Epithelial cell of proximal tubule (primary cell): Measurements from ENCODE around the gene LKAAEAR1. TPM values are rescaled to one million over a fixed set of nuclear protein-coding genes. Genes with fewer than 3 reads are reported as not detected.

ENCODE experiments used
- DNase-seq: peaks from one replicate; pipeline ENCODE4 v3.0.0-alpha.2; 2011; ENCODE audit warnings: low read depth
- H3K4me3 ChIP-seq: 2 replicates; pipeline ENCODE4 v1.5.1; 2011; ENCODE audit warnings: low read depth, mild to moderate bottlenecking, low read length
- total RNA-seq: library from RNA; depleted of rRNA; stranded (reverse); fragments of >200 nt; gene quantifications from 2 replicates; pipeline ENCODE4 v1.2.3, GENCODE V29; 2015
- TF ChIP-seq, protein P1 (sequence below): conservative IDR thresholded peaks from 2 replicates; pipeline ENCODE4 v1.5.1; 2012; ENCODE audit warnings: low read depth, mild to moderate bottlenecking, low read length

The LKAAEAR1 gene
- total RNA-seq, 1 donor from 2014 or later, result not detected

DNA sequence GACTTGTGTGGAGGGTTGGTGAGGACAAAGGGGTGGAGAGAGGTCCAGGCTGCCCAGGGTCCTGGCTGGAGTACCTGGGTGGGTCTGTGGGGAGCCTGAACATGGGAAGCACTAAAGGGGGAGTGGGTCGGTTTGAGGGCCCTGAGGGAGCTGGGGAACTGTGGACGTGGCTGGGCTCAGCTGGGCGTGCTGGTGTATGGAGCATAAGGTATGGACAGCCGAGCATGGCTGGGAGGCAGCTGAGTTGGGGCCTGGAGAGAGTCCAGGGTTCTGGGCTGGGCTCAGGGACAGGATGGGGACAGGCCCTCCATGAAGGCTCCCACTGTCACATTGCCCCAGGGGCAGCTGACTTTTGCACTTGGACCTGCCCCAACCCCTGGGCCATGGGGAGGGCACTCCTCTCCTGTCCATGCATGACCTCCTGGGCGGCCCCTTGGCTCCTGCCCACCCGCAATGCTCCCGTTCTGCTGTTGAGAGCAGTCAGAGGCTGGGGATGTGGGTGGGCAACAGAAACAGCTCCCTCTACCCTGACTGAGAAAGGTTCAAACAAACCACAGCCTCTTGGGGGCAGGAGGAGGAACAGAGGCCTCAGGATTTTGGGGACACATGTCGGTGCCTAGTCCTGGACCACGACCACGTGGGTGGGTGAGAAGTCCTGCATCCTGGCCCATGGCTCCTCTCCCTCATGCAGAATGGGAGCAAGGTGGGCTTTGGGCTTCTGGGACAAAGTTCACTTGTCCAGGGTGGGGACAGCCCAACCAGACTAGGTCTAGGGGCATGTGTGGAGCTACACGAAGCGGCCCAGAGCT lies 43.8 kb downstream of the LKAAEAR1 start:
- no peak for DNase-seq
- no peak overlapping the region for H3K4me3 ChIP-seq
- TF ChIP-seq, protein P1, sequence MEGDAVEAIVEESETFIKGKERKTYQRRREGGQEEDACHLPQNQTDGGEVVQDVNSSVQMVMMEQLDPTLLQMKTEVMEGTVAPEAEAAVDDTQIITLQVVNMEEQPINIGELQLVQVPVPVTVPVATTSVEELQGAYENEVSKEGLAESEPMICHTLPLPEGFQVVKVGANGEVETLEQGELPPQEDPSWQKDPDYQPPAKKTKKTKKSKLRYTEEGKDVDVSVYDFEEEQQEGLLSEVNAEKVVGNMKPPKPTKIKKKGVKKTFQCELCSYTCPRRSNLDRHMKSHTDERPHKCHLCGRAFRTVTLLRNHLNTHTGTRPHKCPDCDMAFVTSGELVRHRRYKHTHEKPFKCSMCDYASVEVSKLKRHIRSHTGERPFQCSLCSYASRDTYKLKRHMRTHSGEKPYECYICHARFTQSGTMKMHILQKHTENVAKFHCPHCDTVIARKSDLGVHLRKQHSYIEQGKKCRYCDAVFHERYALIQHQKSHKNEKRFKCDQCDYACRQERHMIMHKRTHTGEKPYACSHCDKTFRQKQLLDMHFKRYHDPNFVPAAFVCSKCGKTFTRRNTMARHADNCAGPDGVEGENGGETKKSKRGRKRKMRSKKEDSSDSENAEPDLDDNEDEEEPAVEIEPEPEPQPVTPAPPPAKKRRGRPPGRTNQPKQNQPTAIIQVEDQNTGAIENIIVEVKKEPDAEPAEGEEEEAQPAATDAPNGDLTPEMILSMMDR, result no peak

GRCh38 chr20:64039293-64040160 lies 44.7 kb downstream of the LKAAEAR1 start:
- DNase-seq, result no peak
- TF ChIP-seq, protein P1, result no peak
- peak overlapping the region; percentile 55 for H3K4me3 ChIP-seq

GRCh38 chr20:64038565-64039292 lies 45.5 kb downstream of the LKAAEAR1 start:
- TF ChIP-seq, protein P1, result peak; percentile 58
- no peak for DNase-seq
- peak overlapping the region; percentile 55 for H3K4me3 ChIP-seq

DNA sequence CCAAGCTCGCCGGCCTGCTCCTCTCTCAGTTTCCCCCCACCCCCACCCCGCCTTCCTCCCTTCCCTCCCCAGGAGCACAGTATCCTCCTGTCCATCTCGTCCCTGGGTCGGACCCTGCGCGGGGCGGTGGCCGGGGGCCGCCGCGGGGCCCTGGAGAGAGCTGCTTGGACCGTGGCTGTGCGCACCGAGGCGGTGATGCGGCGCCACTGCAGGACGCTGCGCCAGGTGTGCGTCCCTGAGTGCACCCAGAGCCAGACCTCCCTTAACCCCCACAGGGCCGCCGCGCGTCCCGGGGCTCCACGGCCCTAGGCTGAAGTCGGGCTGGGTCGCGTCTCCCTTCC lies 46.0 kb downstream of the LKAAEAR1 start:
- peak overlapping the region; percentile 55 for H3K4me3 ChIP-seq
- TF ChIP-seq, protein P1, result no peak
- DNase-seq, result no peak

DNA sequence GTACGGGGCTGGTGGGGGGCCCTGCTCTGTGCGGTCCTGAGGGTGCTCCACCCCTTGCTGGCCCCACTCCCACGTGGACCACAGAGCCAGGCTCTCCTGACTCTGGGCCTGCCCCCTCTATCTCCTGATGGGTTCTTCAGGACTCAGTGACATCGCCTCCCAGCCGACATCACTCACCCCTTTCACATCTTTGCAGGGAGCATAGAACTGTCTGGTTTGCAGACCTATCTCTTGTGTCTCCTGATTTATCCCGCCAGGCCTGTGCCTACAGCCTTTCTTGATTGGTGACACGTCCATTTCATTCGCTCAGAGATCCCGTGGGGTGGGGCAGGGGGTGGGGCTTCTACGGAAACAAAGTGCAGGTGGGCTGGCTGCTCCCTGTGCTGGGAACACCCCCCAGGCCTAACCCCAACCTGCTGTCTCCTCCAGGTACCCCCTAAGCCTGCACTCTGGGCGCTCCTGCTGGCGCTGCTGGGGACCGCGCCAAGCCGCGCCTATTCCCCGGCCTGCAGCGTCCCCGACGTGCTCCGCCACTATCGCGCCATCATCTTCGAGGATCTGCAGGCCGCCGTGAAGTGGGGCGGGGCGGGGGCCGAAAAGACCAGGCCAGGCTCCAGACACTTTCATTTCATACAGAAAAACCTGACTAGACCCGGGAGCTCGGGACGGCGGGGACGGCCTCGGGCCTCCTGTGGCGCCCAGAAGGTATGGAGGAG lies 46.5 kb downstream of the LKAAEAR1 start:
- TF ChIP-seq, protein P1, result no peak
- no peak for DNase-seq
- H3K4me3 ChIP-seq, result no peak overlapping the region

GRCh38 chr20:64037199-64037497 lies 47.0 kb downstream of the LKAAEAR1 start:
- DNase-seq, result no peak
- TF ChIP-seq, protein P1, result no peak
- H3K4me3 ChIP-seq, result no peak overlapping the region
